Measurements from ENCODE around the gene CORIN. TPM values are rescaled to one million over a fixed set of nuclear protein-coding genes. Genes with fewer than 3 reads are reported as not detected.

CORIN gene
- polyA plus RNA-seq, 1 of the 3 experiments (the other 2 are of a cell fraction): 1.1 TPM

GRCh38 chr4:47876310-47876709 is 38.4 kb upstream of the CORIN start:
- TF ChIP-seq JUND (IDR thresholded peaks at IDR 0.05) (no peak), GABPA (IDR thresholded peaks at IDR 0.05; ENCODE audit: low read depth) (no peak), ELF1 (IDR thresholded peaks at IDR 0.05) (no peak), FOSL2 (IDR thresholded peaks at IDR 0.05; ENCODE audit: borderline replicate concordance, low read depth) (no peak), TCF12 (IDR thresholded peaks at IDR 0.05) (no peak), YY1 (IDR thresholded peaks at IDR 0.05; ENCODE audit: low read depth) (no peak), RAD21 (IDR thresholded peaks at IDR 0.05; ENCODE audit: low read length) (no peak), EP300 (IDR thresholded peaks at IDR 0.05; ENCODE audit: borderline replicate concordance in 1 of 2, low read depth in 1 of 2, low read length in 1 of 2) (no peak), RCOR1 (IDR thresholded peaks at IDR 0.05; ENCODE audit: low read length) (no peak), SIN3A (IDR thresholded peaks at IDR 0.05; ENCODE audit: borderline replicate concordance, low read depth, low read length) (no peak), TEAD4 (IDR thresholded peaks at IDR 0.05; ENCODE audit: borderline replicate concordance, insufficient read depth) (no peak), EZH2phosphoT487 (IDR thresholded peaks at IDR 0.05; ENCODE audit: borderline replicate concordance, low read depth) (no peak), FOXM1 (IDR thresholded peaks at IDR 0.05; ENCODE audit: low read depth) (no peak), TAF1 (IDR thresholded peaks at IDR 0.05; ENCODE audit: borderline replicate concordance, low read depth, low read length) (no peak), GATA2 (CRISPR knock-in tag; IDR thresholded peaks at IDR 0.05) (no peak), IRF3 (IDR thresholded peaks at IDR 0.05; ENCODE audit: low read depth, low read length) (no peak)
- TF ChIP-seq, protein P1, sequence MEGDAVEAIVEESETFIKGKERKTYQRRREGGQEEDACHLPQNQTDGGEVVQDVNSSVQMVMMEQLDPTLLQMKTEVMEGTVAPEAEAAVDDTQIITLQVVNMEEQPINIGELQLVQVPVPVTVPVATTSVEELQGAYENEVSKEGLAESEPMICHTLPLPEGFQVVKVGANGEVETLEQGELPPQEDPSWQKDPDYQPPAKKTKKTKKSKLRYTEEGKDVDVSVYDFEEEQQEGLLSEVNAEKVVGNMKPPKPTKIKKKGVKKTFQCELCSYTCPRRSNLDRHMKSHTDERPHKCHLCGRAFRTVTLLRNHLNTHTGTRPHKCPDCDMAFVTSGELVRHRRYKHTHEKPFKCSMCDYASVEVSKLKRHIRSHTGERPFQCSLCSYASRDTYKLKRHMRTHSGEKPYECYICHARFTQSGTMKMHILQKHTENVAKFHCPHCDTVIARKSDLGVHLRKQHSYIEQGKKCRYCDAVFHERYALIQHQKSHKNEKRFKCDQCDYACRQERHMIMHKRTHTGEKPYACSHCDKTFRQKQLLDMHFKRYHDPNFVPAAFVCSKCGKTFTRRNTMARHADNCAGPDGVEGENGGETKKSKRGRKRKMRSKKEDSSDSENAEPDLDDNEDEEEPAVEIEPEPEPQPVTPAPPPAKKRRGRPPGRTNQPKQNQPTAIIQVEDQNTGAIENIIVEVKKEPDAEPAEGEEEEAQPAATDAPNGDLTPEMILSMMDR (IDR thresholded peaks at IDR 0.05): no peak
- TF ChIP-seq, protein P2, sequence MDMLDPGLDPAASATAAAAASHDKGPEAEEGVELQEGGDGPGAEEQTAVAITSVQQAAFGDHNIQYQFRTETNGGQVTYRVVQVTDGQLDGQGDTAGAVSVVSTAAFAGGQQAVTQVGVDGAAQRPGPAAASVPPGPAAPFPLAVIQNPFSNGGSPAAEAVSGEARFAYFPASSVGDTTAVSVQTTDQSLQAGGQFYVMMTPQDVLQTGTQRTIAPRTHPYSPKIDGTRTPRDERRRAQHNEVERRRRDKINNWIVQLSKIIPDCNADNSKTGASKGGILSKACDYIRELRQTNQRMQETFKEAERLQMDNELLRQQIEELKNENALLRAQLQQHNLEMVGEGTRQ (IDR thresholded peaks at IDR 0.05; ENCODE audit: borderline replicate concordance, low read depth, low read length): no peak

More at GRCh38 chr4:47876310-47876709, 38.4 kb upstream of the CORIN start:
- Histone ChIP-seq H3F3A (replicated peaks; ENCODE audit: insufficient read depth) (no peaks in the 10 kb centered on the region), H3K27ac (ENCODE audit: low read depth in 2 of 2, low read length in 1 of 2) (peak overlapping the region in 1 of 2 experiments; percentile 68; a peak in 2 of 4 replicates), H3K4me1 (ENCODE audit: control insufficient read depth in 1 of 2, insufficient read depth in 2 of 2, low read depth in 1 of 2, low read length in 1 of 2) (no peaks in the 10 kb centered on the region), H3K79me2 (ENCODE audit: insufficient read depth) (no peaks in the 10 kb centered on the region), H3K4me2 (no peak overlapping the region), H3K27me3 (ENCODE audit: insufficient read depth) (no peaks in the 10 kb centered on the region), H3K9ac (no peak overlapping the region), H3K9me3 (no peaks in the 10 kb centered on the region; the same call in 1 of the 2 replicates), H2AFZ (ENCODE audit: low read depth) (no peak overlapping the region), H3K4me3 (ENCODE audit: low read depth in 2 of 2, low read length in 1 of 2) (no peak overlapping the region), H4K20me1 (ENCODE audit: insufficient read depth) (no peaks in the 10 kb centered on the region), H3K9me2 (no peaks in the 10 kb centered on the region), H3K36me3 (replicated peaks in 1 of 2; ENCODE audit: control insufficient read depth in 1 of 2, insufficient read depth in 2 of 2, low read length in 1 of 2) (peaks cover 81 to 84% of the 10 kb centered on the region in 2 experiments)
- ChIA-PET POLR2A (no interaction called here), CTCF (interaction anchor here (2.1 kb wide), 1 partner anchor 171 kb away, joined by 6 read pairs; no protein-coding TSS in a partner anchor)
- DNase-seq: no peak

Data from SK-N-SH (cell line).